ENCODE data around the gene FNDC3B.

DNA sequence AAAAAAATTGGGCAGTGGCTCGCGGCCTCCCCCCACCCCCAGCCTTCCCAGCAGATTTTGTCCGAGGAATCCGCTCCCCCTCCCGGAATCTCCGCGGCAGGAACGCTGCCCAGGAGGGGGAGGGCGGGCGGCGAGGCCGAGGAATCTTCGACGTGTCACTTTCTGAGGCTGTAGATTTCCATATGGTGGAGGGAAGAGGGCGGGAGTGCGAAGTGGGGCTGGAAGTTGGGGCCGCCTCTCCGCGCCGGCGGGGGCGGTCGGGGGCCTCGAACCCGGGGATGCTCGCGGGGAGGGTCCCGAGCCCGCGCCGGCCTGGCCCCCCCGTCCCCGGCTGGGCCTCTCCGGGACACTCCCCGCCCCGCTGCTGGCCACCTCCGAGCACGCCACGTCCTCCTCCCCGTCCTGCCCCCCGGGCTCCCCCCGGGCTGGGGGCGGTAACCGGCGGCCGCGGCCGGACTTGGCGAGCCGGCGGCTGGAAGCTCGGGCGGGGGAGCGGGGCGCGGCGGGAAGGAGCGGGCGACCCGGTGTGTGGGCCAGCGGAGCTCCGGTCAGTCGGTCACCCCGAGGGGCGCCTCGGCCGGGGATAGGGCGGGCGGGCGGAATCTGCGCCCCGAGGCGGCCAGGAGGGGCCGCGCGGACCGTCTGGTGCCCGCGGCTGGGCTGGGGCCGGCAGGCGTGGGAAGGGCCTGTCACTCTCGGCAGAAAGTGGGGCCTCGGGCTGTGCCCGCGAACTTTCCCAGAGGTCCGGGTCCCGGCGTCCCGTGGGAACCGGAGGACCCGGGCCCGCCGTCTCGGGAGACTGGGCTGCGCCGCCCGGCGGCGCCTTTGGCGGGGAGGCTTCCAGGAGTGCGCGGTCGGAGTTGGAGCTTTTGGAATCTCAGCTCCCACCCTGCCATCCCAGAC lies 951 bp downstream of the FNDC3B start:
- no peak for TF ChIP-seq EZH2phosphoT487 (conservative IDR thresholded peaks at IDR 0.05; ENCODE audit: low read length)
- TF ChIP-seq, protein P1, sequence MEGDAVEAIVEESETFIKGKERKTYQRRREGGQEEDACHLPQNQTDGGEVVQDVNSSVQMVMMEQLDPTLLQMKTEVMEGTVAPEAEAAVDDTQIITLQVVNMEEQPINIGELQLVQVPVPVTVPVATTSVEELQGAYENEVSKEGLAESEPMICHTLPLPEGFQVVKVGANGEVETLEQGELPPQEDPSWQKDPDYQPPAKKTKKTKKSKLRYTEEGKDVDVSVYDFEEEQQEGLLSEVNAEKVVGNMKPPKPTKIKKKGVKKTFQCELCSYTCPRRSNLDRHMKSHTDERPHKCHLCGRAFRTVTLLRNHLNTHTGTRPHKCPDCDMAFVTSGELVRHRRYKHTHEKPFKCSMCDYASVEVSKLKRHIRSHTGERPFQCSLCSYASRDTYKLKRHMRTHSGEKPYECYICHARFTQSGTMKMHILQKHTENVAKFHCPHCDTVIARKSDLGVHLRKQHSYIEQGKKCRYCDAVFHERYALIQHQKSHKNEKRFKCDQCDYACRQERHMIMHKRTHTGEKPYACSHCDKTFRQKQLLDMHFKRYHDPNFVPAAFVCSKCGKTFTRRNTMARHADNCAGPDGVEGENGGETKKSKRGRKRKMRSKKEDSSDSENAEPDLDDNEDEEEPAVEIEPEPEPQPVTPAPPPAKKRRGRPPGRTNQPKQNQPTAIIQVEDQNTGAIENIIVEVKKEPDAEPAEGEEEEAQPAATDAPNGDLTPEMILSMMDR (IDR thresholded peaks at IDR 0.05; ENCODE audit: insufficient read depth, low read length, poor library complexity, severe bottlenecking) = no peak

All from SU-DHL-6 (cell line).